C1 segment of cervical spinal cord (tissue), 14 donors: ENCODE results near the gene PSMD9.
"Not testable (repeated sequence)": the region's sequence is repeated elsewhere in the genome, so short reads cannot be mapped to it uniquely, and the experiment has no call there.

ENCODE experiments used
- DNase-seq, 14 donors: peaks; one replicate each; lab custom pipeline; 2025; lab: John Stamatoyannopoulos, UW

Gene PSMD9

DNA sequence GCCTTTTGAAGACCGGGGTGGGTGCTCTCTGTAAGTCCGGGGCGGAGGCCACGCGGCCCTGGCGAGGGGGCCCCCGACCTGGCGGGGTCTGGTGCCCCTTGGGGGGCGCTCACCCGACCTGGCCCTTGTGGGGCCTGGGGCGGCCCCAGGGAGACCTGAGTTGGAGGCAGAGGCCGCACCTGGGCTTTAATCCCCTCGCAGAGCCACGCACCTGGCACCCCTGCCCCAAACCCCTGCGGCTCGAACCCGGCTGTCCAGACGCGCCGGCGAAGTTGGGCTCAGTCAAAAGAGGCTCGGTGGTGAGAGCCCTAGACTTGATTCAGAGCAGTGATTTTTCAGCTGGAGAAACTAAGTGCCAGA lies 30.1 kb downstream of the PSMD9 start:
- DNase-seq: no peak

DNA sequence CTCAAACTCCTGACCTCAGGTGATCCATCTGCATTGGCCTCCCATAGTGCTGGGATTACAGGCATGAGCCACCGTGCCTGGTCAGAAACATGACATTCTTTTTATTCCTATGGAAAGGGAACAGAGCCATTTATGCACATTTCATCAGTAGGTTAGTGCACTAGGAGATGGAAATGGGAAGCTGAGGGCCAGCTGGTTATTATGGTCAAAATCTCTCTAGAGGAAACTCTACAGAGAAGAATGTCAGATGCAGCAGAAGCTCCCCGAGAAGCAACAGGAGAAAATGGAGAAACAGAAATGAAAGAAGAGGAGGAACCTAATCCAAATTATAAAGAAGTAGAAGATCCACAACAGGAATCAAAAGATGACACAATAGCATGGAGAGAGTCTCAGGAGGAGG lies 32.5 kb downstream of the PSMD9 start:
- no peak for DNase-seq

DNA sequence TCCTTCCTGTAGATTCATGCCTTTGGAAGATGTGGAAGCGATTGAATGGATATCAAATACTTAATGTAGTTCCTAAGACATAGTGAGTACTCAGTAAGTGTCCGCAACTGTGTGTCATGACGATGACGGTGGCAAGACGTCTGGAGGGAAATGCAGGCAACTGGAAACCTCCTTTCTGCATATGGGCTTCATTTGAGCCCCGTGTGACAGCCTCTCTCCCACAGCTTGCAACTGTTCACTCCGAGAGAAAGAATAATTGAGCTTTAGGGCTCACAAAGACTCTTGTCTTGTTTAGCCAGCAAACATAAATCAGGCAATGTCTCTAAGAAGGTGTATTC lies 36.7 kb downstream of the PSMD9 start:
- peak in 1 of 14 donors; percentile 11 for DNase-seq

DNA sequence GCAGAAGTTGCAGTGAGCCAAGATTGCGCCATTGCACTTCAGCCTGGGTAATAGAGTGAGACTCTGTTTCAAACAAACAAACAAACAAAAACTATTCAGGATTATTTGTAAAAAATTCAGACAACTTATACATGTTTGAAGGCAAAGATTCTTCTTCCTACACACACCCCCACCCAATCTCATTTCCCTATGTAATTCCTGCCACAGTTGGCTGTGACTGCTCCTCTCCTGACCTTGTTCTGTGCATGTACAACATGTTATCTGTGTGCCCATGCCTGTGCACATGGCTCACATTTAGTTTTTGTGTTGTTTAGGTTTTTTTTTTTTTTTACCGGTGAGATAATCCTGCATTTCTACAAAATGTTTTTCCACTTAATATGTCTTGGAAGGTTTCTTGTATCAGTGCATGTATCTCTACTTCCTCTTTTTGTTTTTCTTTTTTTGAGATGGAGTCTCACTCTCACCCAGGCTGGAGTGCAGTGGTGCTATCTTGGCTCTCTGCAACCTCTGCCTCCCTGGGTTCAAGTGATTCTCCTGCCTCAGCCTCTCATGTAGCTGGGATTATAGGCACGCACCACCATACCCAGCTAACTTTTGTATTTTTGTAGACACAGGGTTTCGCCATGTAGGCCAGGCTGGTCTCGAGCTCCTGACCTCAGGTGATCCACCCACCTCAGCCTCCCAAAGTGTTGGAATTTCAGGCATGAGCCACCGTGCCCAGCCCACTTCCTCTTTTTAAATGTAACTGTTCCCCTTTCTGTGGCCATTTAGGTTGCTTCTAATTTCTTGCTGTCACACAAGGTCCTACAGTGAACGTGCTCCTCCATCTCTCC lies 38.5 kb downstream of the PSMD9 start:
- no peak for DNase-seq

DNA sequence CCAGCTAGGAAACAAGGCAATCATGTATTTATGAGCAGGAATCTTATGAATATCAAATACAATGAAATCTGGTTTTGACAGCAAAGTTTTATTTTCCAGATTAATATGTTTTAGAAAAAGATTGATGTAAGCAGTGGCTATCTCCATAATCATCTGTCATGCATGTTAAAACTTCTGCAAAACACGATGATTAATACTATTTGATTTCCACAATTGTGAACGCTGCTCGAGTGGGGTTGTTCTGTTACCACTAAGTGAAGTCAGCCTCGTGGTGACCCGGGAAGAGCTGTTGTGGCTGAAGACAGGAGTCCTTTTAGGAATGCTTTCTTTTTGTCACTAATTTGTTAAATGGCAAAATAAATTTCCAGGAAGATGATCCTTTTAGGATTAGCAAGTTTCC lies 39.2 kb downstream of the PSMD9 start:
- DNase-seq: no peak

DNA sequence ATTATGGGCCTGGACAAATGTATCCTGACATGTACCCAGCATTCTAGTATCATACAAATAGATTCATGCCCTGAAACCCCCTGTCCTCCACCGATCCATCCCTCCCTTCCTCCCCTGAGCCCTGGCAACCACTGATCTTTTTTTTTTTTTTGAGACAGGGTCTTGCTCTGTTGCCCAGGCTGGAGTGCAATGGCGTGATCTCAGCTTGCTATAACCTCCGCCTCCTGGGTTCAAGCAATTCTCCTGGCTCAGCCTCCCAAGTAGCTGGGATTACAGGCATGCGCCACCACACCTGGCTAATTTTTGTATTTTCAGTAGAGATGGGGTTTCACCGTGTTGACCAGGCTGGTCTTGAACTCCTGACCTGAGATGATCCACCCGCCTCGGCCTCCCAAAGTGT lies 41.0 kb downstream of the PSMD9 start:
- not testable (repeated sequence) for DNase-seq

DNA sequence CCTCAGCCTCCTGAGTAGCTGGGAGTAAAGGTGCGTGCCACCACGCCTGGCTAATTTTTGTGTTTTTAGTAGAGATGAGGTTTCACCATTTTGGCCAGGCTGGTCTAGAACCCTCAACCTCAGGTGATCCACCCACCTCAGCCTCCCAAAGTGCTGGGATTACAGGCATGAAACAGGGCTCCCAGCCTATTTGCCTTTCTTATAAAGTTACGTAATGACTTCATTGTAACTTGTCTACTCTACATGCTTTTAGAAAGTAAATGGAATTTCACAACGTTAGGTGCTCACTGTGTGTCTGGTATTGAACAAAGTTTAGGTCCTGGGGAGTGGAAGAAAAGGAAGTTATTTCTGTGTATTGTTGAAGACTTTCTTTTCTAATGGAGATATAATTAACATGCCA lies 42.3 kb downstream of the PSMD9 start:
- no peak for DNase-seq

DNA sequence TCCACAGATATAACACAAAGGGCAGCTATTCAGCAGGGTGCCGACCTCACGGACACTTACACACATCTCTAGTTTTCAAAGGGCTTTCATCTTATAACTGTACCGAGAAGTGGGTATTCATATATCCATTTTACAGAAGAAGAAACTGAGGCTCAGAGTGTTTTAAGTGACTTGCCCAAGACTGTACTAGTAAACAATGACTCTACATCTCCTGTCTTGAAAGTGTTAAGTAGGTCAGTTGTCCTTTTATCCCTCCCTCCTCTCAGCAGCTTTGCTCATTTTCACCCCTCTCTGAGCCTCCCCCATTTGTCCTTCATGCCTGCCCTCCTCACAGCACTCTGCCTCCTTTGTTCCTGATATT lies 43.6 kb downstream of the PSMD9 start:
- no peak for DNase-seq

DNA sequence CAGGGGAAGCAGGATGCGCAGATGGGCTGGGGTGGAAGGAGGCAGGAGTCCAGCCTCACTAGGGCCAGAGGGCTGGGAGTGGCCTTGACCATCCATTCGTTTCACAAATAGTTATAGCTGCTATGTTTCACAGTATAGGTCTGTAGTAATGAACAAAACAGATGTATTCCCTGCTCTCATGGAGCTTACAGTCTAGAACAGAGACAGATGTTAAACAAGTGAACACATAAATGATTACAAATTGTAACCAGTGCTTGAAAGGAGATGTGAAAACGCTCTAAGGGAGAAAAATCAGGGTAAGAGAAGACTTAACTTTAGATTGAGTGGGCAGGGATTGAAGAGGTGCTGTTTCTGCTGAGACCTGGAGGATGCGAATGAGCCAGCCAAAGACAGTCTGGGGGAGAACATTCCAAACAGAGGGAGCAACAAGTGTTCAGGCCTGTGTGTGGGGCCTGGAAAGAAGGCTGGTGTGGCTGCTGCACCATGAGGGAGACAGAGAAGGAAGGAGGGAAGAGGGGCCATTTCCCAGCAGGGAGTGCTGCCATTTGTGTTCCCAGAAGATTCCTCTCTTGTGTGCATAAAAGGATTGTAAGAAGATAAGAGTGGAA lies 44.4 kb downstream of the PSMD9 start:
- DNase-seq: no peak

DNA sequence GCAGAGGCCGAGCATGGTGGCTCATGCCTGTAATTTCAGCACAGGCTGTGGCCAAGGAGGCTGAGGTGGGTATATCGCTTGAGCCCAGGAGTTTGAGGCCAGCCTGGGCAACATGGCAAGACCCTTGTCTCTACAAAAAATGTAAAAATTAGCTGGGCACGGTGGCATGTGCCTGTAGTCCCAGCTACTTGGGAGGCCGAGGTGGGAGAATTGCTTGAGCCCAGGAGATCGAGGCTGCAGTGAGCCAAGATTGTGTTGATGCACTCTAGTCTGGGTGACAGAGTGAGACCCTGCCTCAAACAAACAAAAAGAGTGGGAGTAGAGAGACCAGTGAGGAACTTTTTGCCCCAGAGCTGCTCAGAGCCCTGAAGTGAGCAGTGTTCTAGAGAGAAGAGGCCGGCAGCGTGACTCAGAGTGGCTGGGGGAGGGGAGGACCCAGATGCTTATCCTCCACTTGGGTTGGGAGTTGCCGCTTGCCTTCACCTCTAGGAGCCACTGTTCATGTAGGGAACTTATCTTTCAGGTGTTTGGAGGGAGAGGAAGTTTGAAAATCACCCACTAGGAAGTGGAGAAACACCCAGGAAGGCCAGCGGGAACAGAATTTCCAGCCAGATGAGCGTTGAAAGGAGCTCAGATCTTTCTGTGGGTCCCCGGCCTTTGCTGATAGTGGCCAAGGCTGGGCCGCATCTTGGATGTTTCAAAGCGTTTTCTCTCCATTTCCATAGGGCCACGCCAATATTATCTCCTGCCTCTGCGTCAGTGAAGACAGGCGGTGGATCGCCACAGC lies 45.1 kb downstream of the PSMD9 start:
- no peak for DNase-seq

DNA sequence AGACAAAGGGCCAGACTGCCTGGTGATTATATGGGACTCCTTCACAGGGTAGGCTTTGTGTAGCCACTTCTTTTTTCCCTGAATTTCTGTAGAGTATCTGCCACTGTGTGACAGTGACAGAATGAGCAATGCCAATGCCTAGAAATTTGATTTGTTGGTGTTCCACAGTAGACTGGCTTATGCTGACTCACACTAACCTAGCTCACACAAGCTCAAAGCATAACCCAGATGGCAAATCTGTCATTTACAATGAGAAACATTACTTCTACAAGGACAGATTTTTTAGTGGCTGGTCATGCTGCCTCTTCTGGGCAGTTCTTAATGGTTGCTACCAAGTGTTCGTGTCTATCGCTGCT lies 45.7 kb downstream of the PSMD9 start:
- DNase-seq: no peak

DNA sequence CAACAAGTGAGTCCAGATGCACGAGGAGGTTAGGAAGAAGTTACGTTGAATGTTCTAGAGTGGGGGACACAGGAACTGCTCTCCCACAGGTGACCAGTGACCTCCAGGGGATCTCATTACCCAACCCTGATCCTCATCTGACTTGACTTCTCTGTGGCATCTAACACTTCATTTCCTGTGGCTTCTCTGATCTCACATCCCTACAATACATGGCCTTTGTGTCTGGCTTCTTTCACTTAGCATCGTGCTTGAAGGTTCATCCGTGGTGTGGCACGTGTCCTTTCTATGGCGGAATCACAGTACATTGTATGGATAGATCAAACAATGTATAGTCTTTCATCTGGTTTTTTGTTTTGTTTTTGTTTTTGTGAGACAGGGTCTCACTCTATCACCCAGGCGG lies 49.1 kb downstream of the PSMD9 start:
- no peak for DNase-seq

DNA sequence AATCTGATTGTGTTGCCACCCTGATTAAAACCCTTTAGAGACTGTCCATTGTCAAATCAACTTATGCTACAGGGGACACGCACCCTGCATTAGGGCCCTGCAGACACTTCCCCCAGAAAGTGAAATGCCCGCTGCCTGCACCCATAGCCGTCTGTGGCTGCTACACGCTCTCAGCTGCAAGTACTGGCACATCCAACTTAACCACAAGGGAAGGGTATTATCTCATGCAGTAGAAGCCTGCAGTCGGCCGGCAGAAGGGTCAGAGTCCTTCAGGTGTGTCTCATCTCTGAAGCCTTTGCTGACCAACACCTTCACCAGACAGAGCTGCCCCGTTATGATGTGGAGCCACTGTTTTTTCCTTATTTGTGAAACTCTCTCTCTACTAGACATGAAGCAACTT lies 50.6 kb downstream of the PSMD9 start:
- peak in 1 of 14 donors; percentile 7 for DNase-seq

DNA sequence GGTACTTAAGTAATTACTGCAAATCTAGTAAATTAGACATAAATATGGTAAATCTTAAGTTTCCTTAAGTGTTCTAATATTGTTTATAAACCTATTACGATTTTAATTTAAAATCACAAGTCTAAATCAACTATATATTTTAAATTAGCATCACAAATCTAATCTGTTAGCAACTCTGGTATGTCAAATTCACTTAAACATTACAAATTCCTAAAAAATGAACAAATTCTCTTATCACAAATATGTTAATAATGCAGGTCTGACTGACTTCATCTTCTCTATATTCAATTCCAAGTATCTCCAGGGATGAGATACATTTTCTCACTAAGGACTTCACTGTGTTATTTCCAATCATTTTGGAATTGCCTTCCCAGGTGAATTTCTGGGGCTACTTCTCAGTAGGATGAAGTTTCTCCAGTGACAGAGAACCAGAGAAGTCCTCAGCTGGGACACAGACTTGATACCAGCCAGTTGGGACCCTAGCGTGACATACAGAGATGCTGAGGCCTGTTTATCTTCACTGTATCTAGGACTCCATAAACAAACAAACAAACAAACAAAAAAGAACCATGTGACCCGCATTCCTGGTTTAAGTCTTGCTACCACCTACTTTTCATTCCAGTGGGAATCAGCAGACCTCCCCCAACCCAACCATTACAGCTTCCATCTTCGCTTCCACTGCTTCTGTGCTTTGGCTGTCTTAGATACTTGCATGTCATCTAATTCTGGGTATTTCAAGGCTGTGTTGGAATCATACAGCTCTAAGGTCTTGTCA lies 51.6 kb downstream of the PSMD9 start:
- no peak for DNase-seq

DNA sequence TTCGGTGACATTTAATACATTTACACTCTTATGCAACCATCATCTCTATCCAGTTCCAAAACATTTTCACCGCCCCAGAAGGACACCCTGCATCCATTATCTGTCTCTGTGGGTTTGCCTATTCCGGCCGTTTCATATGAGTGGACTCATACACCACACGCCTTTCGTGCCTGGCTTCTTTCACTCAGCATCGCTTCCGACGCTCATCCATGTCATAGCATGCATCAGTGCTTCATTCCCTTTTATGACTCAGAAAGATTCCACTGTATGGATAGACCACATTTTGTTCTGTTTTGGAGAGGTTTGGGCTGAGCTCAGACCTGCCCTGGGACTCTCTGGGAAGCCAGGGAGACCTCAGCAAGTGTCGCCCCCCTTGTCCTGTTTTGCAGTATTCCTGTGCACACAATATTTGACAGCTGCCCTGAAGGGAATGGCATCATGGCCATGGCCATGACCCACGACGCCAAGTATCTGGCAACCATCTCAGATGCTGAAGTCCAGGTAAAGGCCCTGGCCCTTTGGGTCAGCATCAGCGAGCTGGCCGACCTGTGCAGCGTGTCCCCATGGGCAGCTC lies 53.6 kb downstream of the PSMD9 start:
- DNase-seq: no peak

DNA sequence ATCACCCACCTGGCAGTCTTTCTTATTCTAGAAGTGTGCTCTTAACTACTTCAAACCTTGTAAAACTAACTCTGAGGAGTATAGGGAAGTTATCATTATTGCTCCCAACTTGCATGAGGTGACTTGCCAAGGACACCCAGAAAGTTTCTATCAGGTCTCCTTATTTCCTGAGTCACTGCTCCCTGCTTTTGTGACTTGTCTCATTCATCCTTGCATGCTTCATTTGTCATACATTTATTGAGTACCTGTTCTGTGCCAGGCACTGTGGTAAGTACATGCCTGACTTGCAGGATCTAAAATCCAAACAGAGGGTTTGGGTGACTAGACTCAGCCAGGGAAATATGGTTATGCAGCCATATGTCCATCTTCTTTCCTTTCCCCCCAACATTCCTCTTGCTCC lies 55.3 kb downstream of the PSMD9 start:
- DNase-seq: no peak

DNA sequence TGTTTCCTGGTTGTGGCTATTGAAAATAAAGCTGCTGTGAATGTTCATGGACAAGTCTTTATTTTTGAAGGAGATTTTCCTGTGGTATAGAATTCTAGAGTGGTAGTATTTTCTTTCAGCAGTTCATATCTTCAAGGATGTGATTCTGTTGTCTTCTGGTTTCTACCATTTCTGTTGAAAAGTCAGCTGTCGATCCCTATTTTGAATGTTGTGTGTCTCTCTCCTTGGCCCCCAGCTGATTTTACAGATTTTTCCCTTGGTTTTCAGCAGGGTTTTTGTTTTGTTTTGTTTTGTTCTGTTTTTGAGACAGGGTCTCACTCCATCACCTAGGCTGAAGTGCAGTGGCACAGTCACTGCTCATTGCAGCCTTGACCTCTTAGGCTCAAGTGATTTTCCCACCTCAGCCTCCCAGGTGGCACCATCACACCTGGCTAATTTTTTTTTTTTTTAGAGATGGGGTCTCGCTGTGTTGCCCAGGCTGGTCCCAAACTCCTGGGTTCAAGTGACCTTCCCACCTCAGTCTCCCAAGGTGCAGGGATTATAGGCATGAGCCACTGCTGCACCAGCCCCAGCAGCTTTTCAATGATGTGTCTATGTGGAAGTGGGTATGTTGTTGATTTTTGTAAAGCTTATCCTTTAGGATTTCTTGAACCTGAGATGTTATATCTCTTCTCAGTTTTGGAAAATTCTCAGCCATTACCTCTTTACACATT lies 57.9 kb downstream of the PSMD9 start:
- DNase-seq: no peak

DNA sequence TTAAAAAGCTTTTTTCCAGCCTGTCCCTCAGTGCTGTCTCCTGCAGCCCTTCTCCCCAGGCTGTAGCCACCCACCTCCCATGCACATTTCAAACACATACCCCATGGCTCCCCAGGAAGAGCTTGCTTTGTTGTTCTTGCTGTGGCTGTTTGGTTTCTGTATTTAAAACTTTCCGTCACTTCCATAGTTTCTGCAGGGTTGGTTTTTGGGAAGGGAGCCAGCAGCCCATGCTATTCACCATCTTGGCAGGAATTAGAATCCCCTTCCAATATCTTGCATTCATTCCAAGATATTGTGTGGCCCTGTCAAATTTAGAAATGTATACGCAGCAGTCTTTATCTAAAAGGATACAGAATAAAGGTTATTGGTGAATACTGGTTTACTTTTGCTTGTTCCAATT lies 59.4 kb downstream of the PSMD9 start:
- DNase-seq: no peak

DNA sequence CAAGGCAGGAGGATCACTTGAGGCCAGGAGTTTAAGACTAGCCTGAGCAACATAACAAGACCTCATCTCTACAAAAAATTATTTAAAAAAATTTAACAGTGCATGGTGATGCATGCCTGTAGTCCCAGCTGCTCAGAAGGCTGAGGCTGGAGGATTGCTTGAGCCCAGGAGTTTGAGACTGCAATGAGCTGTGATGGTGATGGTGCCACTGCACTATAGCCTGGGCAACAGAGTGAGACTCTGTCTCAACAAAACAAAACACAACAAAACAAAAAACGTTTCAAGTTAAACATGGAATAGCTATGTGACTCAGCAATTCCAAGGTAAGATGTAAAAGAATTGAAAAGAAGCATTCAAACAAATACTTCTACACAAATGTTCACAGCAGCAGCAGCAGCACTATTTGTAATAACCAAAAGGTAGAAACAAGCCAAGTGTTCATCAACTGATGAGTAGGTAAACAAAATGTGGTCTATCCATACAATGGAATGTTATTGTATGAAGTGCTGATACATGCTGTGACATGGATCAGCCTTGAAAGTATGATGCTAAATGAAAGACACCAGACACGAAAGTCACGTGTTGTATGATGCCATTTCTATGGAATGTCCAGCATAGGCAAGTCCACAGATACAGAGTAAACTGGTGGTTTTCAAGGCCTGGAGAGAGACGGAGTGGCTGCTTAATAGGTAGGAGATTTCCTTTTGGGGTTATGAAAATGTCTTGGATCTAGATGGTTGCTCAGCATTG lies 61.2 kb downstream of the PSMD9 start:
- no peak for DNase-seq

DNA sequence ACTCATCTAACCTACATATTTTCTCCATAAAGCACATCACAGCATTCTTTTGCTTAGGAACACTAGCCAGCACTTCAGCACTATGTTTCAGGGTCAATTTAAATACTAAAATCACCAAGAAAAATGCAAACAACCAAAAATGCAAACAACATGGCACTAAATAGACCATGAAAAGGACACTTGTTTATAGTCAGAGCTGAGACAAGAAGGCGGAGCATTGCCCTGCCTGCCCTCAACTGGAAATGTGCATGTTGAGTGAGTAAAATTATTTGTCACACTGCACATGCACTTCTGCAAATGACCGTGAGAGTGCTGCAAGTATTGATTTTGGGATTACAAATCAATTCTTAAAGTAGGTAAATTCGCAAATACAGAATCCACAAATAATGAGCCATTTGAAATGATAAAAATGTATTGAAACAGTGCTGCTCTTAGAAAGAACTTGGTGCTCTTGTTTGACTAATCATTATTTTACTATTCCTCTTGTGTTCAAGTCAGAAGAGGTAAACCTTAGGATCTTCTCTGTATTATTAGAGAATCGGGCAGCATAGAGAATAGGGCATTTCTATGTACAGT lies 64.6 kb downstream of the PSMD9 start:
- DNase-seq: no peak
